ENCODE data around the gene EFCAB12. TPM values are rescaled to one million over a fixed set of nuclear protein-coding genes. Genes with fewer than 3 reads are reported as not detected.

The EFCAB12 gene
- total RNA-seq, 2 experiments from 2014 or later: 3.2 to 3.4 TPM

DNA sequence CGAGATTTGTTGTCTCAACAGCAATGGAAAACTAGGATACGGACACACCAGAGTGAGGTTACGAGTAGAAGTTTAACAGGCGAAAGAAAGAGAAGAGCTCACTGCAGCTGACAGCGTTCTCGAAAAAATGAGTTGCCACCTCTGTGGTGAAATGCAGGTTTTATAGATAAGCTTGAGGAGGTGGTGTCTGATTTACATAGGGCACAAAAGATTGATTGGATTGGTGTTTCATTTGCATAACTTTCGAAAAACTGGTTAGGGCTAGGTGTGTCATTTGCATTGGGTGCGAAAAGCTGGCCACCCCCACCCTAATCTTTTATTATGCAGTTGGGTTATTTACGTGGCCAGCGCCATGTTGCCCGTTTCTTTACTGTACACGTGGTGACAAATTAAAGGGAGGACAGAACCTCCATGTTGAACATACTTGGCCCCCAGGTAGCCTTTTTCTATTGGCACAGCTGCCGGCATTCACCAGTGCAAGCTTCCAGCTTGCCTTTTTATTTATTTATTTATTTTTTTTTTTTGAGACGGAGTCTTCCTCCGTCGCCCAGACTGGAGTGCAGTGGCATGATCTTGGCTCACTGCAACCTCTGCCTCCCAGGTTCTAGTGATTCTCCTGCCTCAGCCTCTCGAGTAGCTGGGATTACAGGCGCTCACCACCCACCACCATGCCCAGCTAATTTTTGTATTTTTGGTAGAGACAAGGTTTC, 19.9 kb upstream of the EFCAB12 start:
- Histone ChIP-seq H3K27me3 (ENCODE audit: control insufficient read depth in 1 of 2, insufficient read depth in 2 of 2, low read length in 2 of 2) (no peaks in the 10 kb centered on the region), H3K4me3 (ENCODE audit: low read length) (no peak overlapping the region), H3K27ac (ENCODE audit: low read depth in 1 of 2, low read length in 2 of 2) (no peak overlapping the region), H3K4me1 (ENCODE audit: insufficient read depth, low read length) (peaks cover 8% of the 10 kb centered on the region), H3K9me3 (ENCODE audit: control insufficient read depth in 1 of 2, insufficient read depth in 1 of 2, low read length in 2 of 2) (no peaks in the 10 kb centered on the region), H3K36me3 (ENCODE audit: insufficient read depth, low read length) (no peaks in the 10 kb centered on the region)
- H3K9me3 Mint-ChIP-seq: no peaks in the 10 kb centered on the region
- H3K4me1 Mint-ChIP-seq (ENCODE audit: low read depth): peaks cover 24% of the 10 kb centered on the region
- ChIA-PET POLR2A (interaction anchor here (4.1 kb wide), 1 partner anchor 8 kb away, joined by 31 read pairs; the partner anchor contains the start of genes IFT122 and MBD4), CTCF (no interaction called here)
- H3K27ac Mint-ChIP-seq: no peak overlapping the region
- H3K36me3 Mint-ChIP-seq (ENCODE audit: low read depth): peaks cover 21% of the 10 kb centered on the region
- TF ChIP-seq CTCF (IDR thresholded peaks at IDR 0.05): no peak
- H3K4me3 Mint-ChIP-seq: no peak overlapping the region
- DNase-seq: no peak
- H3K27me3 Mint-ChIP-seq: no peaks in the 10 kb centered on the region
- no peak for ATAC-seq (ENCODE audit: poor library complexity)
- intact Hi-C loops (cut with DNase I, micrococcal nuclease): no loop called here

DNA sequence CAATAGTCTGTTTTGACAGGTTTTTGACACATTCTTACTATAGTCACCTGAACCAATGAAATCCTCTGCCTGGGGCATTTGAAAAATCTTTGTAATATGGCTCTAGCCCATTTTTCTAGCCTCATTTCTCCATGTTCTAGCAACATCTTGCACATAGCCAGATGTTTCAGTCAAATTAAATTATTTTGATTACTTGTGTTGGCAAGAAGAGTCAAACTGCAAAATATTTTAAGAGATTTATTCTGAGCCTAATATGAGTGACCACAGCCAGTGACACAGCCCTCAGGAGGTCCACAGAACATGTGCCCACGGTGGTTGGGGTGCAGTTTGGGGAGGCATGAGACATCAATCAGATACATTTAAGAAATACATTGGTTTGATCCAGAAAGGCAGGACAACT, 18.5 kb upstream of the EFCAB12 start:
- intact Hi-C loops (cut with DNase I, micrococcal nuclease): no loop called here
- no peak overlapping the region for H3K27ac ChIP-seq (ENCODE audit: low read depth in 1 of 2, low read length in 2 of 2)

DNA sequence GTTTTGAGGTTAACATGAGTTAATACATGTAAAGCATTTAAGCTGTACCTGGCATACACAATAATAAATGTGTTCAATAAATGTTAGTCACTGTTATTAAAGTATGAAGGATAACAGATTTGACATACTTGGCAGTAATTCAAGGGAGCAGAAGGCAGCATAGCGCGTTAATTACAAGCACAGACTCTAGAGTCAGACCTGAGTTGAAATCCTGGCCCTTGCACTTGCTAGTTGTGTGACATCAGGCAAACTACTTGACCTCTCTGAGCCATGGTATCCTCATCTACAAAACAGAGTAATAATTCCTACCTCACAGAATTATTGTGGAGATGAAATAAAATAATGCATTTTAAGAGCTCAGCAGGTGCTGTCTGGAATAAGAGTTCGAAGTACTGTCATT, 17.0 kb upstream of the EFCAB12 start:
- no peaks in the 10 kb centered on the region for H3K27me3 Mint-ChIP-seq
- Histone ChIP-seq H3K4me1 (ENCODE audit: insufficient read depth, low read length) (peaks cover 26% of the 10 kb centered on the region), H3K36me3 (ENCODE audit: insufficient read depth, low read length) (no peaks in the 10 kb centered on the region), H3K27ac (ENCODE audit: low read depth in 1 of 2, low read length in 2 of 2) (no peak overlapping the region), H3K9me3 (ENCODE audit: control insufficient read depth in 1 of 2, insufficient read depth in 1 of 2, low read length in 2 of 2) (no peaks in the 10 kb centered on the region), H3K4me3 (ENCODE audit: low read length) (no peak overlapping the region), H3K27me3 (ENCODE audit: control insufficient read depth in 1 of 2, insufficient read depth in 2 of 2, low read length in 2 of 2) (no peaks in the 10 kb centered on the region)
- TF ChIP-seq CTCF (IDR thresholded peaks at IDR 0.05): no peak
- peaks cover 4% of the 10 kb centered on the region for H3K36me3 Mint-ChIP-seq (ENCODE audit: low read depth)
- CTCF ChIA-PET: no interaction called here
- POLR2A ChIA-PET: no interaction called here
- no peak for DNase-seq
- no peak overlapping the region for H3K4me3 Mint-ChIP-seq
- H3K9me3 Mint-ChIP-seq: no peaks in the 10 kb centered on the region
- no peak overlapping the region for H3K27ac Mint-ChIP-seq
- intact Hi-C loops (cut with DNase I, micrococcal nuclease): no loop called here
- H3K4me1 Mint-ChIP-seq (ENCODE audit: low read depth): peaks cover 47% of the 10 kb centered on the region
- no peak for ATAC-seq (ENCODE audit: poor library complexity)

More for the DNA sequence above, 18.5 kb upstream of the EFCAB12 start:
- H3K4me3 ChIP-seq (ENCODE audit: low read length): no peak overlapping the region
- Mint-ChIP-seq H3K27ac (no peak overlapping the region), H3K36me3 (ENCODE audit: low read depth) (peaks cover 7% of the 10 kb centered on the region), H3K4me1 (ENCODE audit: low read depth) (peaks cover 38% of the 10 kb centered on the region), H3K27me3 (no peaks in the 10 kb centered on the region), H3K9me3 (no peaks in the 10 kb centered on the region), H3K4me3 (no peak overlapping the region)
- POLR2A ChIA-PET: no interaction called here
- CTCF ChIA-PET: interaction anchor here (1.0 kb wide), 1 partner anchor 565 kb away, joined by 3 read pairs; no protein-coding TSS in a partner anchor
- no peaks in the 10 kb centered on the region for H3K27me3 ChIP-seq (ENCODE audit: control insufficient read depth in 1 of 2, insufficient read depth in 2 of 2, low read length in 2 of 2)
- no peaks in the 10 kb centered on the region for H3K9me3 ChIP-seq (ENCODE audit: control insufficient read depth in 1 of 2, insufficient read depth in 1 of 2, low read length in 2 of 2)
- H3K4me1 ChIP-seq (ENCODE audit: insufficient read depth, low read length): peaks cover 17% of the 10 kb centered on the region
- DNase-seq (no peak), ATAC-seq (ENCODE audit: poor library complexity) (no peak)
- H3K36me3 ChIP-seq (ENCODE audit: insufficient read depth, low read length): no peaks in the 10 kb centered on the region
- TF ChIP-seq CTCF (IDR thresholded peaks at IDR 0.05): no peak
